H1 (cell line): Measurements from ENCODE around the gene GDPD2. TPM values are rescaled to one million over a fixed set of nuclear protein-coding genes. Genes with fewer than 3 reads are reported as not detected.

Experiments used
- ASH2L ChIP-seq: fragments of 200-600, 300-600 bp; sonication (generic); IDR thresholded peaks from one replicate; pipeline ENCODE4 v1.7.1; 2017; ENCODE audit warnings: low read length
- RAD21 ChIP-seq, 2 experiments: IDR thresholded peaks in 1 of 2; conservative IDR thresholded peaks in 1 of 2; 2 replicates each; pipeline ENCODE4 v1.6.1; 2011; ENCODE audit warnings: low read depth in 2 of 2, low read length in 2 of 2, improper control_type of control experiment in 1 of 2, inconsistent platforms in 1 of 2, mild to moderate bottlenecking in 1 of 2, moderate library complexity in 1 of 2
- polyA plus RNA-seq, 7 experiments: library from polyadenylated mRNA; depleted of rRNA in 3 of 7; stranded (reverse) in 5 of 7; unstranded in 2 of 7; fragments of >200 nt in 5 of 7; fragments of 200-250 nt in 2 of 7; gene quantifications; 1 replicate in 5 of 7; 2 replicates in 1 of 7; 4 replicates in 1 of 7; pipeline versions ENCODE4 v1.2.1 to v1.2.3, GENCODE V29; 2011 to 2013; ENCODE audit warnings: missing spikeins in 2 of 7, mixed read lengths in 2 of 7
- total RNA-seq: library from RNA; stranded (reverse); fragmentation: NEBNext Ultra II Directional; extraction: Animal tissue kit (Norgen Biotek cat#: 25700); gene quantifications from 2 replicates; pipeline ENCODE4 v1.2.1, GENCODE V29; 2021

GDPD2 gene
- total and polyA plus RNA-seq, 2 of the 8 experiments (the other 6 are each of a cell fraction or from before 2014, with no cell fraction given), result 25.6 to 68.3 TPM

- TF ChIP-seq RAD21 (IDR thresholded peaks at IDR 0.05 in 1 of 2, conservative IDR thresholded peaks at IDR 0.05 in 1 of 2; ENCODE audit: low read depth in 2 of 2, low read length in 2 of 2) (peak; percentile 27; a peak in 2 of 4 replicates), ASH2L (peak; percentile 28)
Observed at GRCh38 chrX:70452143-70452733, 29.1 kb downstream of the GDPD2 start (continued).
